Measurements from ENCODE around the gene SYTL1. TPM values are rescaled to one million over a fixed set of nuclear protein-coding genes. Genes with fewer than 3 reads are reported as not detected.
"Not testable (repeated sequence)": the region's sequence is repeated elsewhere in the genome, so short reads cannot be mapped to it uniquely, and the experiment has no call there.

The SYTL1 gene
- total RNA-seq, 2 experiments from 2014 or later, result 81.0 to 83.1 TPM

DNA sequence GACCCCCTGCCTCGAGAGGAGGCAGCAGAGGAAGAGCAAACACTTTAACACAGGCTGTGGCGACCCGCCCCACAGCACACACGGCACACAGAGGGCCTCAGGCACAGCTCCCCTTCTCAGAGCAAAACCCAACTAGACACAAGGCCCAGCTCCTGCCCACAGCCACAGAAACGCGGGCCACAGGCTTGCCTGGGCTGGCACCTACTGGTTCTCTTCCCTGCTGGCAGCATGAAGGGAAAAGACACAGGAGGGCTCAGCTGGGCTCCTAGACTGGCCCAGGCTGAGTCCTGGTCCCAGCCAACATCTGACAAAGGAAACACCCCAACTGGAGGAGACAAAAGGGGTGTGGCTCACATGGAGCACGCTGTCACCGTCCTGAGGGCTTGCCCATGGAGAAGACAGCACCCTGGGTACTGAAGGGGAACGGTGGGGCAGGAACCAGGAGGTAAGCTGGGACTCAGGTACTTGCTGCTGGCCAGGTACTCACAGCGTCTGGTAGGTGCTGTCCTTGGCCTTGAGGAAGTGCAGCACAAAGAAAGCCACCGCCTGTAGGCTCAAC lies 37.8 kb downstream of the SYTL1 start:
- no peak for ATAC-seq
- POLR2A ChIA-PET, result no interaction called here
- no peaks in the 10 kb centered on the region for H3K4me1 Mint-ChIP-seq (ENCODE audit: low read depth)
- peak overlapping the region; percentile 20 for H3K27ac Mint-ChIP-seq
- no peaks in the 10 kb centered on the region for H3K9me3 Mint-ChIP-seq (ENCODE audit: insufficient read depth)
- no peak overlapping the region for H3K4me3 Mint-ChIP-seq
- no peak for DNase-seq
- H3K36me3 Mint-ChIP-seq (ENCODE audit: low read depth), result no peaks in the 10 kb centered on the region
- H3K27me3 Mint-ChIP-seq (ENCODE audit: low read depth), result peaks cover 7% of the 10 kb centered on the region
- CTCF ChIA-PET, result interaction anchor here (1.1 kb wide), 1 partner anchor 83 kb away, joined by 6 read pairs; no protein-coding TSS in a partner anchor

GRCh38 chr1:27380224-27380623 lies 38.4 kb downstream of the SYTL1 start:
- Mint-ChIP-seq H3K27ac (no peak overlapping the region), H3K27me3 (ENCODE audit: low read depth) (peaks cover 7% of the 10 kb centered on the region), H3K36me3 (ENCODE audit: low read depth) (no peaks in the 10 kb centered on the region), H3K4me3 (no peak overlapping the region), H3K9me3 (ENCODE audit: insufficient read depth) (no peaks in the 10 kb centered on the region), H3K4me1 (ENCODE audit: low read depth) (no peaks in the 10 kb centered on the region)
- POLR2A ChIA-PET, result interaction anchor here (0.6 kb wide), 1 partner anchor 14 kb away, joined by 3 read pairs; the partner anchor contains the start of gene MAP3K6
- DNase-seq (no peak), ATAC-seq (no peak)
- CTCF ChIA-PET, result no interaction called here

DNA sequence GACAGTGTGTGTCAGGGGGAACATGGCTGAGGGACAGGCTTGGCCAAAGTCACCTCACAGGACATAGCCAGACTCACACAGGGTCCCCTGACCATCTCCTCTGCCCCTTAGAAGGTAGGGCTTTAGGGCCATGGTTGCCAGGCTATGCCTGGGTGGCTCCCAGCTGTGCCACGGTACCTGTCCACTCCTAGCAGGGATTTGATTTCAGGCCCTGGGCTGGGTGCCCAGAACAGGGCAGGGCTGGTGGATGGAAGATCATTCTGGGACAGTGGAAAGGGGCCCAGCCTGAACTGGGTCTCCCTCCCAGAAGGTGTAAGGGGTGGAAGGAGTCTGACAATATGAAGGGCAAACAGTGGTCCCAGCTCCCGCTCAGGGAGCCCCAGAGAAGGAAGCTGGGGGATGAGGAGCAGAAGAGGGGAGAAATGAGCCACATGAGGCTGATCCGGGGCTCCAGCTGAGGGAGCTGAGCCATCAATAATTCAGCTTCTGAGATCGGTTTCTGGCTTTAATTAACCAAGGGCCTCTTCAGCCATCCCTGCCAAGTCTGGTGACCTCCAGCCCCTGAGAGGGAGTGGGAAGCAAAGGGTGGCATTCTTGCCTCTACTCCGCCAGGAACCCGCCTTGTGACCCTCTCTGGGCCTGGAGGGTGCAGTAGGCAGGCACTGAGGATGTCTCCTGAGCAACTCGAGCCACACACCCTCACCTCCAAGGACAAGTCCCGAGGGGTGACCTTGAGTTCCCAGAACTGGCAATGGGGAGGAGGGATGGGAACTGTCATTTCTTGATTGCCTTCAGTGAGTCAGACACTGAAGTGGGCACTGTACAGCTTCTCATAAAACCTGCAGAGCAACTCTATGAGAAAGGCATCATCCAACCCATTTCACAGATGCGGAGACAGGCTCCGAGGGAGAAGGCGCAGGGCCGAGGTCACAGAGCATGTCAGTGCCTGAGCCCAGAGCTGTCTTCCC lies 39.2 kb downstream of the SYTL1 start:
- no peak for DNase-seq
- ChIA-PET CTCF (interaction anchor here (0.7 to 2.6 kb wide), 9 partner anchors 11 to 187 kb away, joined by 3 to 12 read pairs (median 3); partner anchors contain the start of gene MAP3K6), POLR2A (interaction anchor here (0.6 kb wide), 1 partner anchor 15 kb away, joined by 3 read pairs; the partner anchor contains the start of gene MAP3K6)
- H3K36me3 Mint-ChIP-seq (ENCODE audit: low read depth), result no peaks in the 10 kb centered on the region
- peaks cover 7% of the 10 kb centered on the region for H3K27me3 Mint-ChIP-seq (ENCODE audit: low read depth)
- ATAC-seq, result no peak
- no peaks in the 10 kb centered on the region for H3K9me3 Mint-ChIP-seq (ENCODE audit: insufficient read depth)
- H3K4me3 Mint-ChIP-seq, result no peak overlapping the region
- no peaks in the 10 kb centered on the region for H3K4me1 Mint-ChIP-seq (ENCODE audit: low read depth)
- no peak overlapping the region for H3K27ac Mint-ChIP-seq

DNA sequence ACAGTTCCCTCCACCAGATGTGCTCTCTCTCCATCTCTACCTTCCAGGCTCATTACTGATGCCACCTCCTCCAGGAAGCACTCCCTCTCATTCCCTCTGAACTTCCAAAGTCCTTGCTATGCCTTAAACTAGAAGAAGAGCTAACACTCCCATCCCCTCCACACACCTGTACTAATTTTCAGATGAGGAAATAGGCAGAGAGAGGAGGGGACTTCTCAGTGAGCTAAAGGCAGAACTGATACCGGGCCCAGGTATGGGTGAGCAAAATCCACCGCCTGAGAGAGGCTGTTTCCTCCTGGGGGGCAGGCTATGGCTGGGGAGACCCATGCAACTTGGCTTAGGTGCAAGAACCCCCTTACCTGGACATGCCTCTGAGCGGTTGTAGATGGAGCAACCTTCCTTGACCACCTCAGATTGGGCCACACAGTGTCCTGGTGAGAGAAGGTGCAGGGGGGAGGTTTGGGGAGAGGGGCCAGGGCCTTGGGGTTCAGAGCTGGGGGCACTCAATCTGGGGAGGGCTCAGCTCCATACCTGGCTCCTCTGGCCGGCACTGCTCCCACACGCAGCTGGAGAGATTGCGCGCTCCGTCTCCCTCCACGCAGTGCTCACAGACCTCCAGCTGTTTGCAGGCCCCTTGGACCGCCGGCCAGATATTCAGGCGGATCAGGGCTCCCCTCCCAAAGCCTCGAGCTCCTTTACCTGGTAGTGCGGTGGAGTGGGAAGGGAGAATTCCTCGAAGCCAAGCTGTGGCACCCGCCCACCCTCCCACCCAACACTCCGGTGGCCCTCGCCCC lies 40.3 kb downstream of the SYTL1 start:
- ChIA-PET POLR2A (interaction anchor here (0.7 to 1.0 kb wide), 2 partner anchors 12 to 56 kb away, joined by 3 read pairs; no protein-coding TSS in a partner anchor), CTCF (interaction anchor here (0.7 to 6.7 kb wide), 10 partner anchors 9 to 186 kb away, joined by 3 to 60 read pairs (median 4); partner anchors contain the start of gene MAP3K6)
- H3K9me3 Mint-ChIP-seq (ENCODE audit: insufficient read depth), result no peaks in the 10 kb centered on the region
- no peaks in the 10 kb centered on the region for H3K36me3 Mint-ChIP-seq (ENCODE audit: low read depth)
- DNase-seq (no peak), ATAC-seq (no peak)
- H3K27me3 Mint-ChIP-seq (ENCODE audit: low read depth), result peaks cover 12% of the 10 kb centered on the region
- H3K27ac Mint-ChIP-seq, result no peak overlapping the region
- H3K4me1 Mint-ChIP-seq (ENCODE audit: low read depth), result no peaks in the 10 kb centered on the region
- H3K4me3 Mint-ChIP-seq, result no peak overlapping the region

- ATAC-seq (peak; percentile 67), DNase-seq (peak; percentile 65)
- Mint-ChIP-seq H3K36me3 (ENCODE audit: low read depth) (no peaks in the 10 kb centered on the region), H3K27me3 (ENCODE audit: low read depth) (peaks cover 12% of the 10 kb centered on the region), H3K9me3 (ENCODE audit: insufficient read depth) (no peaks in the 10 kb centered on the region), H3K4me3 (no peak within 1 kb of the TSS), H3K27ac (no peak within 1 kb of the TSS), H3K4me1 (ENCODE audit: low read depth) (no peaks in the 10 kb centered on the region)
- POLR2A ChIA-PET, result no interaction called here
- CTCF ChIA-PET, result interaction anchor here (0.8 to 6.7 kb wide), 5 partner anchors 8 to 87 kb away, joined by 4 to 60 read pairs (median 7); no protein-coding TSS in a partner anchor
Measured at GRCh38 chr1:27383039-27383605, 41.3 kb downstream of the SYTL1 start, which contains the start of gene CD164L2. CD164L2 (minus strand) TSS chr1:27383333; CDS start chr1:27383239, 94 bp downstream.

GRCh38 chr1:27383661-27384060 lies 41.8 kb downstream of the SYTL1 start:
- no peak overlapping the region for H3K27ac Mint-ChIP-seq
- DNase-seq, result no peak
- ChIA-PET POLR2A (no interaction called here), CTCF (interaction anchor here (2.6 to 6.7 kb wide), 2 partner anchors 26 to 87 kb away, joined by 12 to 60 read pairs; no protein-coding TSS in a partner anchor)
- H3K4me3 Mint-ChIP-seq, result no peak overlapping the region
- H3K36me3 Mint-ChIP-seq (ENCODE audit: low read depth), result no peaks in the 10 kb centered on the region
- peaks cover 1% of the 10 kb centered on the region for H3K4me1 Mint-ChIP-seq (ENCODE audit: low read depth)
- peaks cover 13% of the 10 kb centered on the region for H3K27me3 Mint-ChIP-seq (ENCODE audit: low read depth)
- ATAC-seq, result no peak
- H3K9me3 Mint-ChIP-seq (ENCODE audit: insufficient read depth), result no peaks in the 10 kb centered on the region

- H3K4me1 Mint-ChIP-seq (ENCODE audit: low read depth); POLR2A ChIA-PET: not testable (repeated sequence)
Measured at GRCh38 chr1:27384797-27385196, 43.0 kb downstream of the SYTL1 start.

GRCh38 chr1:27388337-27389005 lies 46.6 kb downstream of the SYTL1 start:
- peaks cover 20% of the 10 kb centered on the region for H3K4me1 Mint-ChIP-seq (ENCODE audit: low read depth)
- DNase-seq, result peak; percentile 85
- H3K36me3 Mint-ChIP-seq (ENCODE audit: low read depth), result no peaks in the 10 kb centered on the region
- ChIA-PET CTCF (interaction anchor here (0.7 to 6.7 kb wide), 18 partner anchors 9 to 344 kb away, joined by 3 to 60 read pairs (median 4); partner anchors contain the start of genes AHDC1 and MAP3K6), POLR2A (no interaction called here)
- no peak for ATAC-seq
- no peak overlapping the region for H3K27ac Mint-ChIP-seq
- H3K27me3 Mint-ChIP-seq (ENCODE audit: low read depth), result peaks cover 17% of the 10 kb centered on the region
- no peaks in the 10 kb centered on the region for H3K9me3 Mint-ChIP-seq (ENCODE audit: insufficient read depth)
- H3K4me3 Mint-ChIP-seq, result no peak overlapping the region

More at GRCh38 chr1:27384797-27385196, 43.0 kb downstream of the SYTL1 start:
- H3K36me3 Mint-ChIP-seq (ENCODE audit: low read depth); DNase-seq; H3K27ac Mint-ChIP-seq; H3K4me3 Mint-ChIP-seq; ATAC-seq; H3K9me3 Mint-ChIP-seq (ENCODE audit: insufficient read depth): not testable (repeated sequence)
- CTCF ChIA-PET, result interaction anchor here (0.7 to 6.7 kb wide), 4 partner anchors 22 to 221 kb away, joined by 3 to 60 read pairs (median 11); partner anchors contain the start of gene AHDC1
- H3K27me3 Mint-ChIP-seq (ENCODE audit: low read depth), result peaks cover 16% of the 10 kb centered on the region

DNA sequence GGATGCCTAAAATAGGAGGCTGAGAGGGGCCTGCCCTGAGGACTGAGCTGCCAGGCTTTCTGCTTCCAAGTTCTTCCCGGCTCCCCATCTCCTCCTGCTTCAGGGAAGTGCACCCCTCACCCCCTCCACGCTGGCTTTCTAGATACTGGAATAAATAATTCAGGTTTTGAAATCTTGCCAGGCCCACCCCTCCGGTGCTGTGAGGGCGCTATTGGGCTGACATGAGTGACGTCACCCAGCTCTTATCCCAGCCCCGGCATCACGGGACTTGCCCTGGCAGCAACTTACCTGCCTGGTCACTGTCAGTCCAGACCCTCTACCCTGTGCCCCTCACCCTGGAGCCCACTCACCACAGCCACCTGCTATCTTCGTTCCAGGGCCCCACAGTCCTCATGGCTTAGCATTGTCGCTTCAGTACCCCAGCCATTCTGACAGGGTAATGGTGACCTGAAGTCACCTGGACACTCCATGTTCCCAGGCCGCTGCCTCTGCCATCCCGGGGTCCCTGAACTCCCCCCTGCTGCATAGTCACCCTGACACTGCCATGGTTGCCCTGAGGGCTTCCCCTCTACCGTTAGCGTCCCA lies 49.8 kb downstream of the SYTL1 start:
- peak; percentile 40 for DNase-seq
- H3K27me3 Mint-ChIP-seq (ENCODE audit: low read depth), result peaks cover 17% of the 10 kb centered on the region
- peaks cover 25% of the 10 kb centered on the region for H3K4me1 Mint-ChIP-seq (ENCODE audit: low read depth)
- H3K9me3 Mint-ChIP-seq (ENCODE audit: insufficient read depth), result no peaks in the 10 kb centered on the region
- peak overlapping the region; percentile 82 for H3K27ac Mint-ChIP-seq
- peak overlapping the region; percentile 74 for H3K4me3 Mint-ChIP-seq
- H3K36me3 Mint-ChIP-seq (ENCODE audit: low read depth), result no peaks in the 10 kb centered on the region
- ChIA-PET CTCF (interaction anchor here (0.8 to 3.2 kb wide), 17 partner anchors 9 to 347 kb away, joined by 3 to 62 read pairs (median 5); partner anchors contain the start of genes AHDC1, CD164L2, MAP3K6 and WASF2), POLR2A (interaction anchor here (1.1 kb wide), 1 partner anchor 25 kb away, joined by 3 read pairs; the partner anchor contains the start of gene MAP3K6)
- no peak for ATAC-seq

Measured in activated CD8-positive, alpha-beta T cell treated with anti-CD3 and anti-CD28 coated beads, Interleukin-2, amount 10 ng/mL, durations not matched to agents 7 days and 5 days (primary cell).